Nephron progenitor cell (in vitro differentiated cells): ENCODE measurements around the gene RPS6KB2.

ENCODE experiments used
- DNase-seq: peaks from one replicate; pipeline ENCODE4 v3.0.0; 2021
- H3K27ac Mint-ChIP-seq: 2 replicates; pipeline ENCODE4 v1.8.0; 2021; ENCODE audit warnings: mild to moderate bottlenecking, moderate library complexity, mixed read lengths
- H3K27me3 Mint-ChIP-seq: 2 replicates; pipeline ENCODE4 v1.8.0; 2021; ENCODE audit warnings: mild to moderate bottlenecking, low read depth, mixed read lengths; ENCODE audit not compliant: poor library complexity
- H3K36me3 Mint-ChIP-seq: 2 replicates; pipeline ENCODE4 v1.8.0; 2021; ENCODE audit warnings: low read depth, mixed read lengths
- H3K4me1 Mint-ChIP-seq: 2 replicates; pipeline ENCODE4 v1.8.0; 2021; ENCODE audit warnings: mixed read lengths
- H3K4me3 Mint-ChIP-seq: 2 replicates; pipeline ENCODE4 v1.8.0; 2021; ENCODE audit warnings: mild to moderate bottlenecking, moderate library complexity, mixed read lengths
- H3K9me3 Mint-ChIP-seq: 2 replicates; pipeline ENCODE4 v1.8.0; 2021; ENCODE audit warnings: mild to moderate bottlenecking, moderate library complexity, mixed read lengths
- TF ChIP-seq, protein P1 (sequence below): fragments of 200-600 bp; sonication (generic); IDR thresholded peaks from 2 replicates; pipeline ENCODE4 v1.5.0; 2021; ENCODE audit warnings: antibody characterized with exemption

RPS6KB2 gene

DNA sequence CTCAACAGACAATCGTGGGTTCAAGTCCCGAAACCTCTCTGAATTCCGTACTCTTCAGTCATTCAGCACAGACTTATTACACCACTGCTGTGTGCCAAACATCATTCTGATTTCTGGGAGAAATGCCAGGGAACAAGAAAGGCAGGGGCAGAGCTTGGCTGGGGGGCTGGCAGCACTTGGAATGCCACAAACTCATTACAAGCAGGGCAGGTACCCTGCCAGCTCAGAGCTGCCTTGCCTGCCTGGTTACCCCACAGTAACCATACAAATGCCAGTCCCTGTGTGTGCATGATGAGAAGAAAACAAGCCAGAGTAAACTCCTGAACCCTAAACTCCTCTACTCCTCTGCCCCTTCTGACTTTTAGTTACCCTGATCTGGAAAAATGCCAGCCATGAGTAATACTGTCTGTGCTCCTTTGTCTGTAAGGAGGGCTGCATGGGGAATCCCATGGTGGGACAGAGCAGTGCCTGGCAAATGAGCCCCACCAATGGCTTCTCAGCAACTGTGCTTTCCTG, 43.4 kb upstream of the RPS6KB2 start:
- Mint-ChIP-seq H3K27me3 (peaks cover 29% of the 10 kb centered on the region), H3K27ac (no peak overlapping the region), H3K9me3 (no peaks in the 10 kb centered on the region), H3K4me3 (no peak overlapping the region), H3K4me1 (peaks cover 33% of the 10 kb centered on the region), H3K36me3 (no peaks in the 10 kb centered on the region)
- TF ChIP-seq, protein P1, sequence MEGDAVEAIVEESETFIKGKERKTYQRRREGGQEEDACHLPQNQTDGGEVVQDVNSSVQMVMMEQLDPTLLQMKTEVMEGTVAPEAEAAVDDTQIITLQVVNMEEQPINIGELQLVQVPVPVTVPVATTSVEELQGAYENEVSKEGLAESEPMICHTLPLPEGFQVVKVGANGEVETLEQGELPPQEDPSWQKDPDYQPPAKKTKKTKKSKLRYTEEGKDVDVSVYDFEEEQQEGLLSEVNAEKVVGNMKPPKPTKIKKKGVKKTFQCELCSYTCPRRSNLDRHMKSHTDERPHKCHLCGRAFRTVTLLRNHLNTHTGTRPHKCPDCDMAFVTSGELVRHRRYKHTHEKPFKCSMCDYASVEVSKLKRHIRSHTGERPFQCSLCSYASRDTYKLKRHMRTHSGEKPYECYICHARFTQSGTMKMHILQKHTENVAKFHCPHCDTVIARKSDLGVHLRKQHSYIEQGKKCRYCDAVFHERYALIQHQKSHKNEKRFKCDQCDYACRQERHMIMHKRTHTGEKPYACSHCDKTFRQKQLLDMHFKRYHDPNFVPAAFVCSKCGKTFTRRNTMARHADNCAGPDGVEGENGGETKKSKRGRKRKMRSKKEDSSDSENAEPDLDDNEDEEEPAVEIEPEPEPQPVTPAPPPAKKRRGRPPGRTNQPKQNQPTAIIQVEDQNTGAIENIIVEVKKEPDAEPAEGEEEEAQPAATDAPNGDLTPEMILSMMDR, result no peak
- no peak for DNase-seq

DNA sequence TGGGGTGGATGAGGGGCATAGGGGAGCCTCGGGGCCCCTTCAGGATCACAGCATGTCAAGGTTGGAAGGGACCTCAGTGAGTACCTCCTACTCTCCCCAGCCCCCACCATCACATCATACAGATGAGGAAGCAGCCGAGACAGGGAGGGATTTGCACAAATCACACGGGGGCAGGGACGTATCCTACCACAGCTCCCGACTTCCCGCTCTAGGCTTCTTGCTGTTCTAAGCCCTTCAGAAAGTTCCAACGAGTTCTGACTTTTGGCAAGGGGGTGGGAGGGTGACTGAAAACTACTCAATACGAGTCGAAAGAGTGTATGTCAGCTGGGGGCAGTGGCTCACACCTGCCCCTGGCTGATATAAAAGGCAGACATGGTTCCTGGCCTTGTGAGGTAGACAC, 41.2 kb upstream of the RPS6KB2 start:
- Mint-ChIP-seq H3K4me1 (peaks cover 39% of the 10 kb centered on the region), H3K27ac (no peak overlapping the region), H3K27me3 (peaks cover 23% of the 10 kb centered on the region), H3K4me3 (no peak overlapping the region), H3K36me3 (no peaks in the 10 kb centered on the region), H3K9me3 (no peaks in the 10 kb centered on the region)
- DNase-seq, result no peak
- TF ChIP-seq, protein P1, result no peak

DNA sequence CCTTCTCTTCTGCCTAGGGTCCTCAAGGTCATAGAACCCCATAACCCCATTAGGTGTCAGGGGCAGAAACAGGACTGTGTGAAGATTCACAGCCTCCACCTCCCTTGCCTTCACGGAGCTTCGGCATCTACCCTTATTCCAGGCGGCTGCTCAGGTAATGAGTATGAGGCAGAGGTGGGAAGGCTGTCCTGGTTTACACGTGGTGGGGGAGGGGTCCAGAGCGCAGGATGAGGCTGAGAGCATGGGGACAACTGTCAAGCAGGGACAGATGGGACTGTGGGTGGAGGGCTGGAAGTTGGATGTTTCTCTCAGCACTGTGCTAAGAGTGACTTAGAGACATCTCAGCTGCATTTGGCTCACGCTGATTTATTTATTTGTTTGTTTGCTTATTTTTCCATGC, 40.8 kb upstream of the RPS6KB2 start:
- no peak overlapping the region for H3K27ac Mint-ChIP-seq

DNA sequence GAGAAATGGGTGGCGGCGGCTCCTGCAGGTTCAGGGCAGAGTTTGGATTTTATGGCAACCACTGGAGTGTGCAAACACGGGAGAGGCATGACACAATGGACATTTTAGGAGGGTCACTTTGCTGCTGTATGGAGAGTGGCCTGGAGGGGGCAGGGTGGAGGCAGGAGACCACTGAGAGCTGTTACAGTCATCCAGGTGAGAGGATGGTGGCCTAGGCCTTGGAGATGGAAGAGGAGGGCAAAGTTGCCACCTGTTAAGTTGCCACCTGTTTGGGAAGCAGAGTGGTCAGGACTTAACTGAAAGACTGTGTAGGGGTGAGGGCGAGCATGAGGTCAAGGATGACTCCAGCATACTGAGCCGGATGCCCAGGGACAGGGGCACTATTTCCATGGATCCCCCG, 38.8 kb upstream of the RPS6KB2 start:
- no peaks in the 10 kb centered on the region for H3K9me3 Mint-ChIP-seq
- peak overlapping the region; percentile 79 for H3K27ac Mint-ChIP-seq
- peak overlapping the region; percentile 77 for H3K4me3 Mint-ChIP-seq
- peak; percentile 74 for DNase-seq
- H3K27me3 Mint-ChIP-seq, result peaks cover 21% of the 10 kb centered on the region
- TF ChIP-seq, protein P1, result peak; percentile 60
- H3K36me3 Mint-ChIP-seq, result peaks cover 5% of the 10 kb centered on the region
- peaks cover 47% of the 10 kb centered on the region for H3K4me1 Mint-ChIP-seq

More for the DNA sequence above, 40.8 kb upstream of the RPS6KB2 start:
- H3K4me1 Mint-ChIP-seq, result peaks cover 39% of the 10 kb centered on the region
- no peaks in the 10 kb centered on the region for H3K36me3 Mint-ChIP-seq
- no peak for DNase-seq
- peaks cover 23% of the 10 kb centered on the region for H3K27me3 Mint-ChIP-seq
- TF ChIP-seq, protein P1, result no peak
- no peaks in the 10 kb centered on the region for H3K9me3 Mint-ChIP-seq
- H3K4me3 Mint-ChIP-seq, result no peak overlapping the region

DNA sequence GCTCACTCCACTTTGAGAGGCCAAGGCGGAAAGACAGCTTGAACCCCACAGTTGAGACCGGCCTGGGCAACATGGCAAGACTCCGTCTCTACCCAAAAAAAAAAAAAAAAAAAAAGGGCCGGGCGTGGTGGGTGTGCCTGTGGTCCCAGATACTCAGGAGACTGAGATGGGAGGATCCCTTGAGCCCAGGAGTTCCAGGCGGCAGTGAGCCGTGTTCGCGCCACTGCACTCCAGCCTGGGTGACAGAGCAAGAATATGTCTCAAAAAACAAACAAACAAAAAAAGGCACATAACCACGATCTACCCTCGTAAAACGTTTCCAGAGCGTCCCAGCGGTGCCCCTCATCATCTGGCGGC, 37.4 kb upstream of the RPS6KB2 start:
- TF ChIP-seq, protein P1, result no peak
- Mint-ChIP-seq H3K4me1 (peaks cover 47% of the 10 kb centered on the region), H3K36me3 (peaks cover 5% of the 10 kb centered on the region), H3K9me3 (no peaks in the 10 kb centered on the region), H3K4me3 (peak overlapping the region; percentile 86), H3K27me3 (peaks cover 6% of the 10 kb centered on the region), H3K27ac (peak overlapping the region; percentile 96)
- no peak for DNase-seq
